Left lung (tissue), 8 donors: ENCODE data around the gene HSD17B8. TPM values are rescaled to one million over a fixed set of nuclear protein-coding genes. Genes with fewer than 3 reads are reported as not detected.

ENCODE experiments used
- microRNA-seq, 2 donors: library from miRNA; unstranded; fragments of <30 nt; microRNA quantifications; one replicate each; pipeline ENCODE4, GENCODE V29; 2019
- polyA plus RNA-seq, 6 donors: library from polyadenylated mRNA; unstranded; fragments of 120-200 nt; gene quantifications; one replicate each; pipeline ENCODE4 v1.2.1, GENCODE V29; 2013; ENCODE audit not compliant: insufficient read length in 6 of 6
- total RNA-seq, 2 donors: library from RNA; stranded (reverse); fragmentation: NEBNext Ultra II Directional; extraction: Animal tissue kit (Norgen Biotek cat#: 25700); gene quantifications; one replicate each; pipeline ENCODE4 v1.2.1, GENCODE V29; 2021
- donor health status: DM: no; HTN: yes; CAD: no.
- donor health status: DM: no; HTN: no; CAD: no.

The HSD17B8 gene
- total and polyA plus RNA-seq, 8 donors: 13.5 to 27.0 (median 20.8) TPM

Small RNA genes within 50 kb of the gene (microRNA-seq; reads per million reads assigned to microRNA genes)
- gene MIR219A1: 0.67 to 3.7 reads per million in 2 donors

Other genes starting within 250 kb of the HSD17B8 start
- gene BRD2, start 236.1 kb upstream of the HSD17B8 start, total RNA-seq: 100 to 1,000 TPM; 125 to 174 TPM
- gene BRD2, start 236.1 kb upstream of the HSD17B8 start, polyA plus RNA-seq: 100 to 1,000 TPM; 282 to 317 (median 302) TPM
- 10 to 100 TPM; 15.3 to 20.6 TPM for gene HLA-DOA, start 195.1 kb upstream of the HSD17B8 start, total RNA-seq
- gene HLA-DOA, start 195.1 kb upstream of the HSD17B8 start, polyA plus RNA-seq: 1 to 10 TPM; 1.8 to 3.3 (median 2.9) TPM
- 100 to 1,000 TPM; 354 to 476 TPM for gene HLA-DPA1, start 131.0 kb upstream of the HSD17B8 start, total RNA-seq
- gene HLA-DPA1, start 131.0 kb upstream of the HSD17B8 start, polyA plus RNA-seq: 10 to 100 TPM; 14.9 to 46.7 (median 32.0) TPM
- 100 to 1,000 TPM; 206 to 326 TPM for gene HLA-DPB1, start 128.7 kb upstream of the HSD17B8 start, total RNA-seq
- 10 to 100 TPM; 15.2 to 30.3 (median 24.1) TPM for gene HLA-DPB1, start 128.7 kb upstream of the HSD17B8 start, polyA plus RNA-seq
- gene COL11A2, start 12.2 kb upstream of the HSD17B8 start, total RNA-seq: under 1 TPM; 0.45 to 0.87 TPM
- 1 to 10 TPM; 2.6 to 9.5 (median 4.1) TPM for gene COL11A2, start 12.2 kb upstream of the HSD17B8 start, polyA plus RNA-seq
- gene RXRB, start 4.0 kb upstream of the HSD17B8 start, total RNA-seq: 10 to 100 TPM; 35.4 to 37.1 TPM
- gene RXRB, start 4.0 kb upstream of the HSD17B8 start, polyA plus RNA-seq: 10 to 100 TPM; 55.1 to 76.2 (median 62.9) TPM
- gene SLC39A7, start 3.8 kb upstream of the HSD17B8 start, total RNA-seq: 100 to 1,000 TPM; 131 to 149 TPM
- 100 to 1,000 TPM in 2 of 6 donors, 10 to 100 TPM in 4; 71.9 to 103 (median 98.8) TPM for gene SLC39A7, start 3.8 kb upstream of the HSD17B8 start, polyA plus RNA-seq
- gene RING1, start 3.8 kb downstream of the HSD17B8 start, total RNA-seq: 10 to 100 TPM; 37.4 to 41.4 TPM
- gene RING1, start 3.8 kb downstream of the HSD17B8 start, polyA plus RNA-seq: 10 to 100 TPM; 53.7 to 70.6 (median 59.9) TPM
- 10 to 100 TPM; 46.2 to 54.2 TPM for gene VPS52, start 67.2 kb downstream of the HSD17B8 start, total RNA-seq
- gene VPS52, start 67.2 kb downstream of the HSD17B8 start, polyA plus RNA-seq: 10 to 100 TPM; 75.7 to 92.5 (median 86.3) TPM
- 1,000 to 10,000 TPM; 1,881 to 1,887 TPM for gene RPS18, start 67.4 kb downstream of the HSD17B8 start, total RNA-seq
- gene RPS18, start 67.4 kb downstream of the HSD17B8 start, polyA plus RNA-seq: 1,000 to 10,000 TPM; 3,694 to 4,273 (median 4,148) TPM
- 10 to 100 TPM; 12.7 to 12.9 TPM for gene B3GALT4, start 72.5 kb downstream of the HSD17B8 start, total RNA-seq
- 1 to 10 TPM; 3.5 to 5.0 (median 4.1) TPM for gene B3GALT4, start 72.5 kb downstream of the HSD17B8 start, polyA plus RNA-seq
- gene WDR46, start 84.6 kb downstream of the HSD17B8 start, total RNA-seq: 10 to 100 TPM; 26.6 to 42.0 TPM
- 10 to 100 TPM; 59.7 to 89.8 (median 65.8) TPM for gene WDR46, start 84.6 kb downstream of the HSD17B8 start, polyA plus RNA-seq
- 10 to 100 TPM; 37.7 to 43.0 TPM for gene PFDN6, start 84.9 kb downstream of the HSD17B8 start, total RNA-seq
- gene PFDN6, start 84.9 kb downstream of the HSD17B8 start, polyA plus RNA-seq: 10 to 100 TPM; 50.4 to 55.3 (median 51.2) TPM
- 10 to 100 TPM; 83.3 to 94.6 TPM for gene RGL2, start 94.3 kb downstream of the HSD17B8 start, total RNA-seq
- gene RGL2, start 94.3 kb downstream of the HSD17B8 start, polyA plus RNA-seq: 100 to 1,000 TPM; 133 to 157 (median 140) TPM
- gene TAPBP, start 109.4 kb downstream of the HSD17B8 start, total RNA-seq: 100 to 1,000 TPM; 227 to 243 TPM
- gene TAPBP, start 109.4 kb downstream of the HSD17B8 start, polyA plus RNA-seq: 10 to 100 TPM; 41.5 to 60.2 (median 45.1) TPM
- 10 to 100 TPM; 17.3 to 22.6 TPM for gene ZBTB22, start 113.1 kb downstream of the HSD17B8 start, total RNA-seq
- 10 to 100 TPM; 21.8 to 29.3 (median 25.5) TPM for gene ZBTB22, start 113.1 kb downstream of the HSD17B8 start, polyA plus RNA-seq
- gene DAXX, start 118.3 kb downstream of the HSD17B8 start, total RNA-seq: 10 to 100 TPM; 33.6 to 42.0 TPM
- 10 to 100 TPM; 44.8 to 62.5 (median 54.2) TPM for gene DAXX, start 118.3 kb downstream of the HSD17B8 start, polyA plus RNA-seq
- gene KIFC1, start 187.2 kb downstream of the HSD17B8 start, total RNA-seq: 1 to 10 TPM; 5.8 to 9.9 TPM
- 10 to 100 TPM; 30.7 to 73.6 (median 42.4) TPM for gene KIFC1, start 187.2 kb downstream of the HSD17B8 start, polyA plus RNA-seq
- 10 to 100 TPM; 43.4 to 45.6 TPM for gene PHF1, start 206.4 kb downstream of the HSD17B8 start, total RNA-seq
- 10 to 100 TPM; 64.6 to 91.9 (median 73.5) TPM for gene PHF1, start 206.4 kb downstream of the HSD17B8 start, polyA plus RNA-seq
- gene CUTA, start 213.5 kb downstream of the HSD17B8 start, total RNA-seq: 100 to 1,000 TPM; 144 to 175 TPM
- 100 to 1,000 TPM; 165 to 189 (median 177) TPM for gene CUTA, start 213.5 kb downstream of the HSD17B8 start, polyA plus RNA-seq
- 10 to 100 TPM; 18.1 to 18.5 TPM for gene SYNGAP1, start 215.4 kb downstream of the HSD17B8 start, total RNA-seq
- 10 to 100 TPM; 42.8 to 51.2 (median 45.8) TPM for gene SYNGAP1, start 215.4 kb downstream of the HSD17B8 start, polyA plus RNA-seq
- 1 to 10 TPM; 5.8 to 9.8 TPM for gene ZBTB9, start 249.9 kb downstream of the HSD17B8 start, total RNA-seq
- 10 to 100 TPM in 4 of 6 donors, 1 to 10 TPM in 2; 9.4 to 13.6 (median 11.2) TPM for gene ZBTB9, start 249.9 kb downstream of the HSD17B8 start, polyA plus RNA-seq